ENCODE measurements around the gene PKP4.

The PKP4 gene

GRCh38 chr2:158586491-158586890, 129.7 kb downstream of the PKP4 start:
- DNase-seq (ENCODE audit: low read depth in 3 of 3) = no peak

- DNase-seq (ENCODE audit: low read depth in 3 of 3) = no peak
These were observed 132.6 kb downstream of the PKP4 start for GRCh38 chr2:158589303-158589702.

GRCh38 chr2:158598862-158599517, 142.2 kb downstream of the PKP4 start:
- no peak for DNase-seq (ENCODE audit: low read depth in 3 of 3)

GRCh38 chr2:158599609-158600008, 142.9 kb downstream of the PKP4 start:
- DNase-seq (ENCODE audit: low read depth in 3 of 3) = no peak

- DNase-seq (ENCODE audit: low read depth in 3 of 3) = no peak
These were observed 143.5 kb downstream of the PKP4 start for GRCh38 chr2:158600155-158600802.

- DNase-seq (ENCODE audit: low read depth in 3 of 3) = no peak
These were observed 145.3 kb downstream of the PKP4 start for GRCh38 chr2:158602027-158602426.

GRCh38 chr2:158603205-158603604, 146.5 kb downstream of the PKP4 start:
- DNase-seq (ENCODE audit: low read depth in 3 of 3) = no peak

GRCh38 chr2:158603986-158604385, 147.2 kb downstream of the PKP4 start:
- no peak for DNase-seq (ENCODE audit: low read depth in 3 of 3)

GRCh38 chr2:158610059-158610458, 153.3 kb downstream of the PKP4 start:
- no peak for DNase-seq (ENCODE audit: low read depth in 3 of 3)

- DNase-seq (ENCODE audit: low read depth in 3 of 3) = no peak
These were observed 159.8 kb downstream of the PKP4 start for GRCh38 chr2:158616480-158617000.

GRCh38 chr2:158618891-158619490, 162.2 kb downstream of the PKP4 start:
- DNase-seq (ENCODE audit: low read depth in 3 of 3) = no peak

- no peak for DNase-seq (ENCODE audit: low read depth in 3 of 3)
These were observed 162.7 kb downstream of the PKP4 start for GRCh38 chr2:158619496-158619895.

- DNase-seq (ENCODE audit: low read depth in 3 of 3) = no peak
These were observed 163.9 kb downstream of the PKP4 start for GRCh38 chr2:158620656-158621055.

- DNase-seq (ENCODE audit: low read depth in 3 of 3) = no peak
These were observed 167.4 kb downstream of the PKP4 start for GRCh38 chr2:158624071-158624667.

GRCh38 chr2:158624961-158625360, 168.2 kb downstream of the PKP4 start:
- no peak for DNase-seq (ENCODE audit: low read depth in 3 of 3)

GRCh38 chr2:158629116-158629515, 172.4 kb downstream of the PKP4 start:
- DNase-seq (ENCODE audit: low read depth in 3 of 3) = no peak

GRCh38 chr2:158633261-158633660, 176.5 kb downstream of the PKP4 start:
- no peak for DNase-seq (ENCODE audit: low read depth in 3 of 3)

GRCh38 chr2:158634627-158635026, 177.9 kb downstream of the PKP4 start:
- DNase-seq (ENCODE audit: low read depth in 3 of 3) = no peak

GRCh38 chr2:158635961-158636601, 179.3 kb downstream of the PKP4 start:
- no peak for DNase-seq (ENCODE audit: low read depth in 3 of 3)

- no peak for DNase-seq (ENCODE audit: low read depth in 3 of 3)
These were observed 180.6 kb downstream of the PKP4 start for GRCh38 chr2:158637357-158637756.

- DNase-seq (ENCODE audit: low read depth in 3 of 3) = no peak
These were observed 187.4 kb downstream of the PKP4 start for GRCh38 chr2:158644139-158644538.

- DNase-seq (ENCODE audit: low read depth in 3 of 3) = no peak
These were observed 188.5 kb downstream of the PKP4 start for GRCh38 chr2:158645299-158645698.

All from stimulated activated CD4-positive, alpha-beta T cell treated with anti-CD3 and anti-CD28 coated beads, TNF-alpha, amount 100 ng/mL, for 24 hours (primary cell).